Ascending aorta (tissue), 2 donors: ENCODE results near the gene ZNF207. TPM values are rescaled to one million over a fixed set of nuclear protein-coding genes. Genes with fewer than 3 reads are reported as not detected.

Experiments
- DNase-seq, 2 donors: peaks; one replicate each; pipeline ENCODE4 v3.0.0-alpha.2; 2019; ENCODE audit warnings: low spot score in 2 of 2
- H3K27ac ChIP-seq, 2 donors: fragments of 200-600 bp; sonication (generic); one replicate each; pipeline ENCODE4 v1.5.1; 2016 to 2017; ENCODE audit warnings: mild to moderate bottlenecking in 1 of 2
- H3K27me3 ChIP-seq: fragments of 200-600 bp; sonication (generic); one replicate; pipeline ENCODE4 v1.5.1; 2017
- H3K36me3 ChIP-seq, 2 donors: fragments of 200-600 bp; sonication (generic); one replicate each; pipeline ENCODE4 v1.5.1; 2016
- H3K4me1 ChIP-seq, 2 donors: fragments of 200-600 bp; sonication (generic); one replicate each; pipeline ENCODE4 v1.5.1; 2016 to 2017; ENCODE audit warnings: mild to moderate bottlenecking in 1 of 2
- H3K4me3 ChIP-seq, 2 donors: fragments of 200-600 bp; sonication (generic); one replicate each; pipeline ENCODE4 v1.5.1; 2016 to 2017; ENCODE audit warnings: mild to moderate bottlenecking in 1 of 2
- H3K9me3 ChIP-seq, 2 donors: fragments of 200-600 bp; sonication (generic); one replicate each; pipeline ENCODE4 v1.5.1; 2016
- intact Hi-C: fragments of 100-400 bp; cut with DNase I; formaldehyde crosslinking; loops from one replicate; pipeline ENCODE4 v1.15.1; 2023
- total RNA-seq: library from RNA; depleted of rRNA; stranded (reverse); fragments of >200 nt; gene quantifications from one replicate; pipeline ENCODE4 v1.1.0, GENCODE V29; 2016
- TF ChIP-seq, protein P1 (sequence below), 3 experiments: fragments of 200-600 bp in 2 of 3; fragments of 450-650 bp in 1 of 3; sonication (generic) in 2 of 3; IDR thresholded peaks; one replicate each; pipeline ENCODE4 v1.5.1; 2016 to 2019; ENCODE audit warnings: antibody characterized with exemption in 3 of 3, mild to moderate bottlenecking in 1 of 3, moderate library complexity in 1 of 3

Gene ZNF207
- total RNA-seq, 1 donor from 2014 or later, result 94.2 TPM

DNA sequence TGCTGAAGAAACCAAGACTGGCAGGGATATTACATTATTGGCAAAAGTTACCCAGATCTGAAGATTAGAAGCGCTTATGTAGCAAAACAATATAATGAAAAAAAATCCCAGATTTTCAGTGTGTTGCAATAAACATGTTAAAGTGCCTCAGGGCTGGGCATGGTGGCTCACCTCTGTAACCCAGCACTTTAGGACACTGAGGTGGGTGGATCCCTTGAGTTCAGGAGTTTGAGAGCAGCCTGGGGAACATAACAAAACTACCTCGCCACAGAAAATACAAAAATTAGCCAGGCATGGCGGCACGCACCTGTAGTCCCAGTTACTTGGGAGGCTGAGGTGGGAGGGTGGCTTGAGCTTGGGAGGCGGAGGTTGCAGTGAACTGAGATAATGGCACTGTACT lies 6.8 kb downstream of the ZNF207 start:
- intact Hi-C loops, result no loop called here
- TF ChIP-seq, protein P1, sequence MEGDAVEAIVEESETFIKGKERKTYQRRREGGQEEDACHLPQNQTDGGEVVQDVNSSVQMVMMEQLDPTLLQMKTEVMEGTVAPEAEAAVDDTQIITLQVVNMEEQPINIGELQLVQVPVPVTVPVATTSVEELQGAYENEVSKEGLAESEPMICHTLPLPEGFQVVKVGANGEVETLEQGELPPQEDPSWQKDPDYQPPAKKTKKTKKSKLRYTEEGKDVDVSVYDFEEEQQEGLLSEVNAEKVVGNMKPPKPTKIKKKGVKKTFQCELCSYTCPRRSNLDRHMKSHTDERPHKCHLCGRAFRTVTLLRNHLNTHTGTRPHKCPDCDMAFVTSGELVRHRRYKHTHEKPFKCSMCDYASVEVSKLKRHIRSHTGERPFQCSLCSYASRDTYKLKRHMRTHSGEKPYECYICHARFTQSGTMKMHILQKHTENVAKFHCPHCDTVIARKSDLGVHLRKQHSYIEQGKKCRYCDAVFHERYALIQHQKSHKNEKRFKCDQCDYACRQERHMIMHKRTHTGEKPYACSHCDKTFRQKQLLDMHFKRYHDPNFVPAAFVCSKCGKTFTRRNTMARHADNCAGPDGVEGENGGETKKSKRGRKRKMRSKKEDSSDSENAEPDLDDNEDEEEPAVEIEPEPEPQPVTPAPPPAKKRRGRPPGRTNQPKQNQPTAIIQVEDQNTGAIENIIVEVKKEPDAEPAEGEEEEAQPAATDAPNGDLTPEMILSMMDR (IDR thresholded peaks at IDR 0.05), result no peak
- Histone ChIP-seq H3K4me3 (no peak overlapping the region), H3K27me3 (no peaks in the 10 kb centered on the region), H3K36me3 (peaks cover 62 to 75% of the 10 kb centered on the region in 2 donors), H3K4me1 (peaks cover 16 to 36% of the 10 kb centered on the region in 2 donors), H3K9me3 (no peaks in the 10 kb centered on the region), H3K27ac (no peak overlapping the region)
- DNase-seq, result no peak

DNA sequence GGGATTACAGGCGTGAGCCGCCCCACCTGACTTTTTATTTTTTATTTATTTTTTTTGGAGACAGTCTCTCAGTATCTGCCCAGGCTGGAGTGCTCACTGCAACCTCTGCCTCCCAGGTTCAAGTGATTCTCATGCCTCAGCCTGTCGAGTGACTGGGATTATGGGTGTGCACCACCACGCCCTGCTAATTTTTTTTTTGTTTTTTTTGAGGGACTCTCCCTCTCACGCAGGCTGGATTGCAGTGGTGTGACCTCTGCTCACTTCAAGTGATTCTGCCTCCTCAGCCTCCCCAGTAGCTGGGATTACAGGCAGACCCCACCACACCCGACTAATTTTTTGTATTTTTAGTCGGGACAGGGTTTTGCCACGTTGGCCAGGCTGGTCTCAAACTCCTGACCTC lies 7.7 kb downstream of the ZNF207 start:
- no peak overlapping the region for H3K27ac ChIP-seq
- TF ChIP-seq, protein P1 (IDR thresholded peaks at IDR 0.05), result no peak
- no peak for DNase-seq
- no peak overlapping the region for H3K4me3 ChIP-seq
- peaks cover 12 to 34% of the 10 kb centered on the region in 2 donors for H3K4me1 ChIP-seq
- H3K9me3 ChIP-seq, result no peaks in the 10 kb centered on the region
- no peaks in the 10 kb centered on the region for H3K27me3 ChIP-seq
- peaks cover 71 to 83% of the 10 kb centered on the region in 2 donors for H3K36me3 ChIP-seq
- intact Hi-C loops, result no loop called here

DNA sequence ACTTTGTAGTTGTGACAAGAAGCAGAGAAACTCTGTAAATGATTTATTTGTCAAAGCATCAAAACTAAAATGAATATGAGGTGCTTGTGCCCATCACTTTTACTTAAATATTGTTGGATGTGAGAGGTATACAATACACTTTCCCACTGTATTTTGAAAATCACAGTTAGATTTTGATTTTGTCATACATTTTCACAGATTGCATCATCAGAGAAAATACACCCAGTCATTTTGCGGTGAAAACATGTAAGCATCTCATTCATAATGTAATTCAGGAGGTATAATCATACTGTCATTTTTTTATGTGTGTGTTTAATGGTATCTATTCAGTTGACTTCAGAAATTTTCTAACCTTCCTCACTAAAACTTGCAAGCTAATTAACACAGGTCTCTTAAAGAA lies 11.3 kb downstream of the ZNF207 start:
- peaks cover 0 to 6% of the 10 kb centered on the region in 2 donors for H3K4me1 ChIP-seq
- peaks cover 82 to 96% of the 10 kb centered on the region in 2 donors for H3K36me3 ChIP-seq
- H3K27me3 ChIP-seq, result no peaks in the 10 kb centered on the region
- DNase-seq, result no peak
- no peaks in the 10 kb centered on the region for H3K9me3 ChIP-seq
- intact Hi-C loops, result no loop called here
- no peak overlapping the region for H3K27ac ChIP-seq
- no peak overlapping the region for H3K4me3 ChIP-seq
- TF ChIP-seq, protein P1 (IDR thresholded peaks at IDR 0.05), result no peak

DNA sequence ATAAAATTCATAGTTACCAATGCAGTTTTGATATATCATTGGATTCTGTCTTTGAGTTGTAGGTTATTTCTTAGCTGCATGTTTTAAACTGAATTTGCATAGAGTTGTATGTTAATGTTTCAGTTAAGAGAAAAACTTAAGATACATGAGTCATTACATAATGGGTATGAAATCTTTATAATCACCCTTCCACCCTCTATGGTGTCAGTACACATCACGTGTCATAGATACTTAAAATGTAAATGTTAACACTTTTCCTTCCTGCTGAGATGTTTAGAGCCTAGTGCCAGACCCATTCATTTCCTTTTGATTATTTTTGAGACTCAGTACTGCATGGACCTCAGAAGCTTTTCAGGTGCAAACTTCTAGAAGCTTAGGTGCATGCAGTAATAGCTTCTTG lies 20.5 kb downstream of the ZNF207 start:
- Histone ChIP-seq H3K4me1 (no peaks in the 10 kb centered on the region), H3K27me3 (no peaks in the 10 kb centered on the region), H3K4me3 (no peak overlapping the region), H3K27ac (no peak overlapping the region), H3K36me3 (peaks cover 66 to 95% of the 10 kb centered on the region in 2 donors), H3K9me3 (no peaks in the 10 kb centered on the region)
- no peak for DNase-seq
- TF ChIP-seq, protein P1 (IDR thresholded peaks at IDR 0.05), result no peak
- intact Hi-C loops, result no loop called here

DNA sequence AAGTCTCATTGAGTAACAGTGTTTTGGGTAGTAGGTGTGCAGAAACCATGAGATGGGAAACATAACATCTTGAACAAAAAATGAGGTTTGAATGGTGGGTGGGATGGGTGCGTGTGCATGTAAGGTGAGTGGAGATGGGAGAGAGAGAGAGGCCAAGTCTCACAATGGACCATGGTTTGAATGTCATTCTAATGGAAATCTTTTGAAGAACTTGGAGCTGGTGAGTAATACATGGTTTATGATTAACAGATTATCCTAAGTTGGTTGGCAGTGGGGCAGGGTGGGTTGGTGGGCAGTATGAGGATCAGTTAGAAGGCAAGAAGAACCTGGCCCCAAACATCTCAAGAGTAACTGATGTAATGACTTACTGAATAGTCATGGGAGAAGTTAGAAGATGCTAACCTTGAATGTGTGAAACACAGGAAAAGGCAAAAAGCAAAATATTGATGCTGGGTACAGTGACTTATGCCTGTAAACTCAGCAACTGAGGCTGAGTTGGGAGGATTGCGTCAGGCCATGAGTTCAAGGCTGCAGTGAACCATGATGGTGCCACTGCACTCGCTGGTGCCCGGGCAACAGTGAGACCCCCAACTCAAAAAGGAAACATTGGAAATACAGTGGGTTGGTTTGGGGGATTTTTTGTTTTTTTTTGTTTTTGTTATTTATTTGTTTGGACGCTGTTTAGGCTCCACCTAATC lies 32.7 kb downstream of the ZNF207 start:
- H3K27ac ChIP-seq, result no peak overlapping the region
- intact Hi-C loops, result no loop called here
- no peak for DNase-seq
- H3K4me3 ChIP-seq, result no peak overlapping the region
- H3K9me3 ChIP-seq, result no peaks in the 10 kb centered on the region
- peaks cover 26 to 52% of the 10 kb centered on the region in 2 donors for H3K36me3 ChIP-seq
- H3K27me3 ChIP-seq, result no peaks in the 10 kb centered on the region
- TF ChIP-seq, protein P1 (IDR thresholded peaks at IDR 0.05), result no peak
- H3K4me1 ChIP-seq, result no peaks in the 10 kb centered on the region
